Measurements from ENCODE around the gene LIPC. TPM values are rescaled to one million over a fixed set of nuclear protein-coding genes. Genes with fewer than 3 reads are reported as not detected.

The LIPC gene
- polyA plus RNA-seq, 1 of the 3 experiments (the other 2 are of a cell fraction) = not detected

DNA sequence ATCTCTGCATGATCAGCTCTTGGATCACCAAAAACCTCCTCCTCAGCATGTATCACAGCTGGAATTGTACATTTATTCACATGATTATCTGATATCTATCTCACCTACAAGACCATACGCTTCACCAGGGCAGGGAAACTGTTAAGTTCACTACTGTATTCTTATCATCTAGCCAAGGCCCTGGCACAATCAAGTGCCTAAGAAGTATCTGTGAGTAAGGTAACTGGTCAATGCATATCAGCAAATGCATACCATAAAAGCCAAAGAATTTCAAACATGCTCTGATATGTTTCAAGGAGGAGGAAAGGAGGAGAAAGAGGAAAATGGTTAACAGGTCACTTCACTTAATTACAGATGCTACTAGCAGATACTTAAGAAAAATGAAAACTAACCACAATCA is 158.4 kb downstream of the LIPC start (continued):
- TF ChIP-seq IRF3 (IDR thresholded peaks at IDR 0.05; ENCODE audit: low read depth, low read length) (no peak), REST (IDR thresholded peaks at IDR 0.05; ENCODE audit: low read depth, low read length) (no peak), NFIC (IDR thresholded peaks at IDR 0.05; ENCODE audit: borderline replicate concordance) (no peak)

- Histone ChIP-seq H3K9me3 (no peaks in the 10 kb centered on the region), H3K9me2 (no peaks in the 10 kb centered on the region), H3K4me3 (ENCODE audit: low read depth in 2 of 2, low read length in 1 of 2) (no peak overlapping the region), H3K9ac (no peak overlapping the region), H3K27ac (ENCODE audit: low read depth in 2 of 2, low read length in 1 of 2) (no peak overlapping the region), H3K4me1 (ENCODE audit: control insufficient read depth in 1 of 2, insufficient read depth in 2 of 2, low read depth in 1 of 2, low read length in 1 of 2) (no peaks in the 10 kb centered on the region), H3K79me2 (ENCODE audit: insufficient read depth) (no peaks in the 10 kb centered on the region), H3F3A (replicated peaks; ENCODE audit: insufficient read depth) (peaks cover 11% of the 10 kb centered on the region), H2AFZ (ENCODE audit: low read depth) (no peak overlapping the region), H3K4me2 (no peak overlapping the region), H4K20me1 (ENCODE audit: insufficient read depth) (no peaks in the 10 kb centered on the region), H3K27me3 (ENCODE audit: insufficient read depth) (no peaks in the 10 kb centered on the region), H3K36me3 (replicated peaks in 1 of 2; ENCODE audit: control insufficient read depth in 1 of 2, insufficient read depth in 2 of 2, low read length in 1 of 2) (peaks cover 10 to 11% of the 10 kb centered on the region in 2 experiments)
- 63% methylated on average over 1 of the region's 1 CpG for WGBS (ENCODE audit: low lambda C conversion rate)
- CTCF ChIA-PET = no interaction called here
- POLR2A ChIA-PET = no interaction called here
- TF ChIP-seq CHD2 (IDR thresholded peaks at IDR 0.05; ENCODE audit: low read length, partially characterized antibody) (no peak), TAF1 (IDR thresholded peaks at IDR 0.05; ENCODE audit: borderline replicate concordance, low read depth, low read length) (no peak), NRF1 (IDR thresholded peaks at IDR 0.05; ENCODE audit: low read depth, low read length) (no peak), RXRA (IDR thresholded peaks at IDR 0.05; ENCODE audit: borderline replicate concordance, low read depth) (no peak), GATA2 (CRISPR knock-in tag; IDR thresholded peaks at IDR 0.05) (no peak), SIN3A (IDR thresholded peaks at IDR 0.05; ENCODE audit: borderline replicate concordance, low read depth, low read length) (no peak), EP300 (IDR thresholded peaks at IDR 0.05; ENCODE audit: borderline replicate concordance in 1 of 2, low read depth in 1 of 2, low read length in 1 of 2) (no peak), MEF2A (IDR thresholded peaks at IDR 0.05; ENCODE audit: borderline replicate concordance, low read depth) (no peak), IRF3 (IDR thresholded peaks at IDR 0.05; ENCODE audit: low read depth, low read length) (no peak), TEAD4 (IDR thresholded peaks at IDR 0.05; ENCODE audit: borderline replicate concordance, insufficient read depth) (no peak), SMC3 (IDR thresholded peaks at IDR 0.05; ENCODE audit: low read depth, low read length) (no peak), POLR2AphosphoS5 (IDR thresholded peaks at IDR 0.05; ENCODE audit: low read depth, low read length) (no peak), EZH2phosphoT487 (IDR thresholded peaks at IDR 0.05; ENCODE audit: borderline replicate concordance, low read depth) (no peak)
- TF ChIP-seq, protein P1, sequence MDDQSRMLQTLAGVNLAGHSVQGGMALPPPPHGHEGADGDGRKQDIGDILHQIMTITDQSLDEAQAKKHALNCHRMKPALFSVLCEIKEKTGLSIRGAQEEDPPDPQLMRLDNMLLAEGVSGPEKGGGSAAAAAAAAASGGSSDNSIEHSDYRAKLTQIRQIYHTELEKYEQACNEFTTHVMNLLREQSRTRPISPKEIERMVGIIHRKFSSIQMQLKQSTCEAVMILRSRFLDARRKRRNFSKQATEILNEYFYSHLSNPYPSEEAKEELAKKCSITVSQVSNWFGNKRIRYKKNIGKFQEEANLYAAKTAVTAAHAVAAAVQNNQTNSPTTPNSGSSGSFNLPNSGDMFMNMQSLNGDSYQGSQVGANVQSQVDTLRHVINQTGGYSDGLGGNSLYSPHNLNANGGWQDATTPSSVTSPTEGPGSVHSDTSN (IDR thresholded peaks at IDR 0.05) = no peak
- TF ChIP-seq, protein P2, sequence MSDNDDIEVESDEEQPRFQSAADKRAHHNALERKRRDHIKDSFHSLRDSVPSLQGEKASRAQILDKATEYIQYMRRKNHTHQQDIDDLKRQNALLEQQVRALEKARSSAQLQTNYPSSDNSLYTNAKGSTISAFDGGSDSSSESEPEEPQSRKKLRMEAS (IDR thresholded peaks at IDR 0.05; ENCODE audit: low read depth) = no peak
- no peak for DNase-seq
These were observed 159.1 kb downstream of the LIPC start for GRCh38 chr15:58590926-58591325.
